ENCODE data around the gene FOXO4. TPM values are rescaled to one million over a fixed set of nuclear protein-coding genes. Genes with fewer than 3 reads are reported as not detected.

Gene FOXO4
- total and polyA plus RNA-seq, 10 of the 15 experiments (the other 5 are each of a cell fraction or from before 2014, with no cell fraction given), result 0.05 to 6.9 (median 2.3) TPM

- H3K27ac ChIP-seq (ENCODE audit: control insufficient read depth, insufficient read depth), result peak overlapping the region; percentile 24; the same call in 1 of the 2 replicates
- SMC1A ChIA-PET (ENCODE audit: uncharacterized antibody, unreplicated experiment), result interaction anchor here (1.0 kb wide), 1 partner anchor 34 kb away, joined by 3 read pairs; no protein-coding TSS in a partner anchor
- no peaks in the 10 kb centered on the region for H3K4me1 ChIP-seq (ENCODE audit: control insufficient read depth, insufficient read depth, low read length)
- WGBS (ENCODE audit: insufficient coverage, insufficient replicate concordance, low lambda C conversion rate, missing lambda C conversion rate), result 21% methylated on average over 6 of the region's 6 CpGs
- TF ChIP-seq ZSCAN29 (IDR thresholded peaks at IDR 0.05) (no peak), CEBPZ (IDR thresholded peaks at IDR 0.05; ENCODE audit: low read depth, low read length) (no peak), SIN3A (IDR thresholded peaks at IDR 0.05; ENCODE audit: low read depth, low read length) (no peak), SMAD1 (IDR thresholded peaks at IDR 0.05; ENCODE audit: low read depth, partially characterized antibody) (no peak), RELB (IDR thresholded peaks at IDR 0.05; ENCODE audit: low read depth) (no peak), YY1 (IDR thresholded peaks at IDR 0.05; ENCODE audit: low read depth, low read length) (no peak), SIX5 (IDR thresholded peaks at IDR 0.05; ENCODE audit: low read depth, low read length, severe bottlenecking) (no peak), MLLT1 (IDR thresholded peaks at IDR 0.05) (no peak)
- H4K20me1 ChIP-seq (ENCODE audit: control insufficient read depth, insufficient read depth), result no peaks in the 10 kb centered on the region
- CTCF ChIA-PET, result no interaction called here
- ATAC-seq (no peak), DNase-seq (ENCODE audit: low read depth, low spot score) (no peak), FAIRE-seq (no peak)
- H3K27me3 ChIP-seq (replicated peaks in 1 of 2; ENCODE audit: control insufficient read depth in 2 of 2, insufficient read depth in 2 of 2, low read length in 1 of 2), result no peaks in the 10 kb centered on the region
- H3K36me3 ChIP-seq (ENCODE audit: control insufficient read depth in 2 of 2, insufficient read depth in 2 of 2, low read length in 1 of 2), result no peaks in the 10 kb centered on the region
- H3K9ac ChIP-seq (ENCODE audit: control insufficient read depth, insufficient read depth, low read length), result peak overlapping the region; percentile 64
- RAD21 ChIA-PET (ENCODE audit: unreplicated experiment), result no interaction called here
- intact Hi-C loops (cut with micrococcal nuclease; ENCODE audit: unreplicated experiment) (loop anchor here (10.0 kb wide), 1 partner anchor 190 kb away; the partner anchor contains the start of gene NONO), in situ Hi-C loops (cut with MboI) (no loop called here)
- POLR2A ChIA-PET, result no interaction called here
- H3K4me2 ChIP-seq (ENCODE audit: control insufficient read depth, insufficient read depth), result peak overlapping the region; percentile 90
- H3K4me3 ChIP-seq, result peak overlapping the region; percentile 69; the same call in 1 of the 2 replicates
- peak overlapping the region; percentile 91 for H2AFZ ChIP-seq (ENCODE audit: control insufficient read depth, low read depth, low read length)
- no peaks in the 10 kb centered on the region for H3K9me3 ChIP-seq (replicated peaks; ENCODE audit: control insufficient read depth, insufficient read depth, low read length)
- TSS peak; percentile 81 for BruUV-seq (replicated peaks)
- no peaks in the 10 kb centered on the region for H3K79me2 ChIP-seq (ENCODE audit: control insufficient read depth, insufficient read depth, low read length)
Observed at GRCh38 chrX:71095033-71095432, 618 bp upstream of the FOXO4 start.

Measured in GM12878 (cell line).